HCT116 (cell line): ENCODE data around the gene C1orf122. TPM values are rescaled to one million over a fixed set of nuclear protein-coding genes. Genes with fewer than 3 reads are reported as not detected.

Source experiments
- ATAC-seq: fragments of 200-7000 bp; cut with Tn5 transposase; 2 replicates; pipeline ENCODE4 v1.9.1; 2020; ENCODE audit warnings: mild to moderate bottlenecking, moderate library complexity
- BruUV-seq: library from RNA; stranded (reverse); fragments of 400-500 nt; replicated peaks from 2 replicates; lab custom pipeline; 2021; lab: Mats Ljungman, UMichigan
- CTCF ChIA-PET: fragments of 300-600 bp; sonication (Branson Sonifier 250); formaldehyde crosslinking; loops from one replicate; lab custom pipeline; 2021; ENCODE audit warnings: antibody characterized with exemption; lab: Charles Lee
- POLR2A ChIA-PET: fragments of 300-600, 350-600 bp; sonication (Branson Sonifier 250); formaldehyde crosslinking; loops from one replicate; lab custom pipeline; 2021; ENCODE audit warnings: antibody characterized with exemption; lab: Charles Lee
- RAD21 ChIA-PET, 2 experiments: fragments of 300-600 bp; sonication (Branson Sonifier 250); formaldehyde crosslinking; loops; one replicate each; lab custom pipeline; 2023; ENCODE audit warnings: low total read pairs in 2 of 2; ENCODE audit not compliant: uncharacterized antibody in 2 of 2, unreplicated experiment in 2 of 2, low non-redundant PET in 1 of 2; lab: Charles Lee
- DNase-seq: peaks from one replicate; pipeline ENCODE4 v3.0.0-alpha.2; 2010; ENCODE audit warnings: low read depth, low spot score
- H2AFZ ChIP-seq: fragments of 200-600 bp; shearing (Covaris generic), sonication (generic); 2 replicates; pipeline ENCODE4 v1.6.1; 2017; ENCODE audit warnings: low read depth, mixed run types, mixed read lengths, antibody characterized with exemption, low read length; ENCODE audit not compliant: poor library complexity, severe bottlenecking
- H3K27ac ChIP-seq: 2 replicates; pipeline ENCODE4 v1.5.1; 2012; ENCODE audit warnings: low read depth, low read length
- H3K27me3 ChIP-seq: fragments of 200-600 bp; sonication (generic); 2 replicates; pipeline ENCODE4 v1.6.1; 2016; ENCODE audit warnings: mixed run types, low read length, mixed read lengths; ENCODE audit not compliant: insufficient read depth
- H3K36me3 ChIP-seq, 2 experiments: fragments of 200-500 bp in 1 of 2; fragments of 200-600 bp in 1 of 2; sonication (Bioruptor generic) in 1 of 2; sonication (generic) in 1 of 2; 2 replicates each; pipeline versions ENCODE4 v1.5.1 to v1.6.1; 2014 to 2016; ENCODE audit warnings: low read length in 2 of 2, inconsistent platforms in 1 of 2, mixed read lengths in 1 of 2, mixed run types in 1 of 2; ENCODE audit not compliant: insufficient read depth in 2 of 2, control insufficient read depth in 1 of 2
- H3K4me1 ChIP-seq, 2 experiments: fragments of 200-600 bp in 1 of 2; sonication (generic) in 1 of 2; 2 replicates each; pipeline versions ENCODE4 v1.5.1 to v1.6.1; 2012 to 2017; ENCODE audit warnings: low read length in 2 of 2, inconsistent platforms in 1 of 2, mild to moderate bottlenecking in 1 of 2, mixed read lengths in 1 of 2, mixed run types in 1 of 2, moderate library complexity in 1 of 2; ENCODE audit not compliant: insufficient read depth in 2 of 2, control insufficient read depth in 1 of 2
- H3K4me2 ChIP-seq: fragments of 200-600 bp; sonication (generic); 2 replicates; pipeline ENCODE4 v1.6.1; 2017; ENCODE audit warnings: mixed run types, low read length, mixed read lengths
- H3K4me3 ChIP-seq, 2 experiments: fragments of 200-600 bp in 1 of 2; sonication (generic) in 1 of 2; replicated peaks in 1 of 2; 2 replicates each; pipeline ENCODE4 v1.5.1; 2011 to 2016; ENCODE audit warnings: low read length in 2 of 2, control low read depth in 1 of 2, low read depth in 1 of 2, mild to moderate bottlenecking in 1 of 2, mixed read lengths in 1 of 2, mixed run types in 1 of 2
- H3K79me2 ChIP-seq: fragments of 200-600 bp; sonication (generic); 2 replicates; pipeline ENCODE4 v1.6.1; 2017; ENCODE audit warnings: mild to moderate bottlenecking, mixed run types, low read length, moderate library complexity, mixed read lengths; ENCODE audit not compliant: insufficient read depth
- H3K9ac ChIP-seq: fragments of 200-600 bp; sonication (generic); 2 replicates; pipeline ENCODE4 v1.6.1; 2016; ENCODE audit warnings: low read length, mixed read lengths
- H3K9me2 ChIP-seq: fragments of 200-600 bp; sonication (generic), shearing (Covaris generic); 2 replicates; pipeline ENCODE4 v1.6.1; 2017; ENCODE audit warnings: mixed run types, mild to moderate bottlenecking, moderate library complexity; ENCODE audit not compliant: insufficient read depth
- H3K9me3 ChIP-seq, 2 experiments: fragments of 200-500 bp in 1 of 2; fragments of 200-600 bp in 1 of 2; sonication (Bioruptor generic) in 1 of 2; sonication (generic) in 1 of 2; 2 replicates each; pipeline ENCODE4 v1.6.1; 2014 to 2017; ENCODE audit warnings: low read length in 2 of 2, mixed read lengths in 2 of 2, inconsistent platforms in 1 of 2, low read depth in 1 of 2, mild to moderate bottlenecking in 1 of 2, mixed run types in 1 of 2, moderate library complexity in 1 of 2; ENCODE audit not compliant: control insufficient read depth in 1 of 2, insufficient read depth in 1 of 2
- H4K20me1 ChIP-seq: fragments of 200-600 bp; sonication (generic), shearing (Covaris generic); 2 replicates; pipeline ENCODE4 v1.6.1; 2017; ENCODE audit warnings: mixed run types, mild to moderate bottlenecking, moderate library complexity; ENCODE audit not compliant: insufficient read depth
- CBX3 ChIP-seq: IDR thresholded peaks from 2 replicates; pipeline ENCODE4 v1.6.1; 2012; ENCODE audit warnings: low read depth
- CEBPB ChIP-seq: IDR thresholded peaks from 2 replicates; pipeline ENCODE4 v1.6.1; 2012; ENCODE audit warnings: low read depth
- ELF1 ChIP-seq: IDR thresholded peaks from 2 replicates; pipeline ENCODE4 v1.6.1; 2012; ENCODE audit warnings: low read depth, borderline replicate concordance
- EZH2 ChIP-seq: fragments of 200-600 bp; sonication (generic); IDR thresholded peaks from 2 replicates; pipeline ENCODE4 v1.6.1; 2017; ENCODE audit warnings: antibody characterized with exemption, mixed run types
- JUND ChIP-seq: IDR thresholded peaks from 2 replicates; pipeline ENCODE4 v1.6.1; 2012
- POLR2A ChIP-seq: IDR thresholded peaks from 2 replicates; pipeline ENCODE4 v1.7.0; 2011; ENCODE audit warnings: borderline replicate concordance; ENCODE audit not compliant: insufficient read depth, insufficient read length; ENCODE audit errors: extremely low read depth
- POLR2AphosphoS5 ChIP-seq: IDR thresholded peaks from 2 replicates; pipeline ENCODE4 v1.6.1; 2011; ENCODE audit warnings: mild to moderate bottlenecking, low read depth, low read length, moderate library complexity
- SRF ChIP-seq: IDR thresholded peaks from 2 replicates; pipeline ENCODE4 v1.6.1; 2012; ENCODE audit warnings: low read depth
- TCF7L2 ChIP-seq: IDR thresholded peaks from 2 replicates; pipeline ENCODE4 v1.7.0; 2011; ENCODE audit warnings: borderline replicate concordance, inconsistent platforms; ENCODE audit not compliant: insufficient read depth, insufficient read length; ENCODE audit errors: extremely low read depth
- YY1 ChIP-seq: IDR thresholded peaks from 2 replicates; pipeline ENCODE4 v1.6.1; 2011; ENCODE audit warnings: low read length, low read depth, moderate library complexity, mild to moderate bottlenecking; ENCODE audit not compliant: insufficient replicate concordance; ENCODE audit errors: extremely low read depth
- intact Hi-C: fragments of 100-400 bp; cut with micrococcal nuclease; formaldehyde crosslinking; loops from 2 replicates; pipeline ENCODE4 v1.10.0; 2022
- total RNA-seq: library from RNA; stranded (reverse); gene quantifications from one replicate; pipeline ENCODE4 v1.2.1, GENCODE V29; 2021; ENCODE audit not compliant: unreplicated experiment
- TF ChIP-seq, protein P1 (sequence below): IDR thresholded peaks from 2 replicates; pipeline ENCODE4 v1.6.1; 2012
- TF ChIP-seq, protein P2 (sequence below), 3 experiments: fragments of 200-600 bp in 1 of 3; sonication (generic) in 1 of 3; IDR thresholded peaks in 2 of 3; conservative IDR thresholded peaks in 1 of 3; 2 replicates each; pipeline ENCODE4 v1.5.1; 2012 to 2017; ENCODE audit warnings: low read depth in 2 of 3, low read length in 2 of 3, antibody characterized with exemption in 1 of 3, borderline replicate concordance in 1 of 3, control low read depth in 1 of 3, mild to moderate bottlenecking in 1 of 3, mixed read lengths in 1 of 3, mixed run types in 1 of 3, moderate library complexity in 1 of 3; ENCODE audit not compliant: insufficient read depth in 1 of 3
- TF ChIP-seq, protein P3 (sequence below): IDR thresholded peaks from 2 replicates; pipeline ENCODE4 v1.6.1; 2012
- TF ChIP-seq, protein P4 (sequence below): IDR thresholded peaks from 2 replicates; pipeline ENCODE4 v1.6.1; 2011; ENCODE audit warnings: mild to moderate bottlenecking, low read length, moderate library complexity; ENCODE audit not compliant: insufficient replicate concordance; ENCODE audit errors: extremely low read depth

Gene C1orf122
- total RNA-seq, 1 experiment from 2014 or later = 34.2 TPM

DNA sequence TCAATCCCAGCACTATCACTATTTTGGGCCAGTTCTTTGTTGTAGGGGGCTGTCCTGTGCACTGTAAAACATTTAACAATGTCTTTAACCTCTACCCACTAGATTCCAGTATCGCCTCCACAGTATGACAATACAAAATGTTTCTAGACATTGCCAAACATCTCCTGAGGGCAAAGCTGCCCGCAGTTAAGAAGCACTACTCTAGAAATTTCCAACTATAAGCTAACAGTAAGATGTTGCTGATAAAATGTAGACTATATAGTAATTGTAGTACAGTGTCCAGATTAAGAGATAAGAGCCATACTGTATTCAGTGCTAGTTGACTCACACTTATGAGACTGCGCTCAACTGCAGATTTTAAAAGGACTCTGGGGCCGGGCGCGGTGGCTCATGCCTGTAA lies 46.8 kb downstream of the C1orf122 start:
- TF ChIP-seq, protein P1, sequence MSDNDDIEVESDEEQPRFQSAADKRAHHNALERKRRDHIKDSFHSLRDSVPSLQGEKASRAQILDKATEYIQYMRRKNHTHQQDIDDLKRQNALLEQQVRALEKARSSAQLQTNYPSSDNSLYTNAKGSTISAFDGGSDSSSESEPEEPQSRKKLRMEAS = no peak
- TF ChIP-seq YY1 = no peak
- TF ChIP-seq, protein P2, sequence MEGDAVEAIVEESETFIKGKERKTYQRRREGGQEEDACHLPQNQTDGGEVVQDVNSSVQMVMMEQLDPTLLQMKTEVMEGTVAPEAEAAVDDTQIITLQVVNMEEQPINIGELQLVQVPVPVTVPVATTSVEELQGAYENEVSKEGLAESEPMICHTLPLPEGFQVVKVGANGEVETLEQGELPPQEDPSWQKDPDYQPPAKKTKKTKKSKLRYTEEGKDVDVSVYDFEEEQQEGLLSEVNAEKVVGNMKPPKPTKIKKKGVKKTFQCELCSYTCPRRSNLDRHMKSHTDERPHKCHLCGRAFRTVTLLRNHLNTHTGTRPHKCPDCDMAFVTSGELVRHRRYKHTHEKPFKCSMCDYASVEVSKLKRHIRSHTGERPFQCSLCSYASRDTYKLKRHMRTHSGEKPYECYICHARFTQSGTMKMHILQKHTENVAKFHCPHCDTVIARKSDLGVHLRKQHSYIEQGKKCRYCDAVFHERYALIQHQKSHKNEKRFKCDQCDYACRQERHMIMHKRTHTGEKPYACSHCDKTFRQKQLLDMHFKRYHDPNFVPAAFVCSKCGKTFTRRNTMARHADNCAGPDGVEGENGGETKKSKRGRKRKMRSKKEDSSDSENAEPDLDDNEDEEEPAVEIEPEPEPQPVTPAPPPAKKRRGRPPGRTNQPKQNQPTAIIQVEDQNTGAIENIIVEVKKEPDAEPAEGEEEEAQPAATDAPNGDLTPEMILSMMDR (IDR thresholded peaks at IDR 0.05 in 2 of 3, conservative IDR thresholded peaks at IDR 0.05 in 1 of 3; ENCODE audit: borderline replicate concordance in 1 of 3, insufficient read depth in 1 of 3, low read depth in 2 of 3, low read length in 2 of 3) = no peak
- TF ChIP-seq, protein P3, sequence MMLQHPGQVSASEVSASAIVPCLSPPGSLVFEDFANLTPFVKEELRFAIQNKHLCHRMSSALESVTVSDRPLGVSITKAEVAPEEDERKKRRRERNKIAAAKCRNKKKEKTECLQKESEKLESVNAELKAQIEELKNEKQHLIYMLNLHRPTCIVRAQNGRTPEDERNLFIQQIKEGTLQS = no peak
- TF ChIP-seq ELF1 = no peak
- no peak for TF ChIP-seq POLR2AphosphoS5
- no peak for TF ChIP-seq SRF
- no peak for TF ChIP-seq JUND
- TF ChIP-seq, protein P4, sequence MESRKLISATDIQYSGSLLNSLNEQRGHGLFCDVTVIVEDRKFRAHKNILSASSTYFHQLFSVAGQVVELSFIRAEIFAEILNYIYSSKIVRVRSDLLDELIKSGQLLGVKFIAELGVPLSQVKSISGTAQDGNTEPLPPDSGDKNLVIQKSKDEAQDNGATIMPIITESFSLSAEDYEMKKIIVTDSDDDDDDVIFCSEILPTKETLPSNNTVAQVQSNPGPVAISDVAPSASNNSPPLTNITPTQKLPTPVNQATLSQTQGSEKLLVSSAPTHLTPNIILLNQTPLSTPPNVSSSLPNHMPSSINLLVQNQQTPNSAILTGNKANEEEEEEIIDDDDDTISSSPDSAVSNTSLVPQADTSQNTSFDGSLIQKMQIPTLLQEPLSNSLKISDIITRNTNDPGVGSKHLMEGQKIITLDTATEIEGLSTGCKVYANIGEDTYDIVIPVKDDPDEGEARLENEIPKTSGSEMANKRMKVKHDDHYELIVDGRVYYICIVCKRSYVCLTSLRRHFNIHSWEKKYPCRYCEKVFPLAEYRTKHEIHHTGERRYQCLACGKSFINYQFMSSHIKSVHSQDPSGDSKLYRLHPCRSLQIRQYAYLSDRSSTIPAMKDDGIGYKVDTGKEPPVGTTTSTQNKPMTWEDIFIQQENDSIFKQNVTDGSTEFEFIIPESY = no peak
- TF ChIP-seq CBX3 = no peak
- no peak for TF ChIP-seq TCF7L2
- no peak for TF ChIP-seq EZH2
- TF ChIP-seq POLR2A = no peak
- TF ChIP-seq CEBPB = no peak
- TF ChIP-seq, all 23 proteins: peak for 0
- ATAC-seq (no peak), DNase-seq (no peak)
- no peak overlapping the region for H2AFZ ChIP-seq
- H3K27ac ChIP-seq = no peak overlapping the region
- H3K9me2 ChIP-seq = no peaks in the 10 kb centered on the region
- CTCF ChIA-PET = no interaction called here
- RAD21 ChIA-PET = no interaction called here
- H3K79me2 ChIP-seq = peaks cover 90% of the 10 kb centered on the region
- peaks cover 4% of the 10 kb centered on the region; the same call in 1 of the 2 replicates for H4K20me1 ChIP-seq
- POLR2A ChIA-PET = no interaction called here
- no peak overlapping the region for H3K9ac ChIP-seq
- H3K9me3 ChIP-seq = no peaks in the 10 kb centered on the region
- intact Hi-C loops = no loop called here
- no peak overlapping the region for H3K4me2 ChIP-seq
- no TSS peak for BruUV-seq
- peaks cover 6 to 8% of the 10 kb centered on the region in 2 experiments for H3K4me1 ChIP-seq
- H3K4me3 ChIP-seq = no peak overlapping the region
- H3K27me3 ChIP-seq = no peaks in the 10 kb centered on the region
- peaks cover 12 to 26% of the 10 kb centered on the region in 2 experiments; a peak in 3 of 4 replicates for H3K36me3 ChIP-seq

Other genes starting within 250 kb of the C1orf122 start
- 79.2 TPM for gene GNL2, start 211.9 kb upstream of the C1orf122 start, total RNA-seq
- gene RSPO1, start 172.9 kb upstream of the C1orf122 start, total RNA-seq = 0.15 TPM
- gene CDCA8, start 115.3 kb upstream of the C1orf122 start, total RNA-seq = 51.7 TPM
- 6.5 TPM for gene EPHA10, start 42.7 kb upstream of the C1orf122 start, total RNA-seq
- gene MANEAL, start 13.9 kb upstream of the C1orf122 start, total RNA-seq = 17.3 TPM
- 41.4 TPM for gene YRDC, start 418 bp downstream of the C1orf122 start, total RNA-seq
- 21.2 TPM for gene MTF1, start 51.8 kb downstream of the C1orf122 start, total RNA-seq
- 20.8 TPM for gene INPP5B, start 139.3 kb downstream of the C1orf122 start, total RNA-seq
- 74.4 TPM for gene SF3A3, start 182.2 kb downstream of the C1orf122 start, total RNA-seq
- gene FHL3, start 197.7 kb downstream of the C1orf122 start, total RNA-seq = 22.5 TPM
- 47.5 TPM for gene UTP11, start 204.9 kb downstream of the C1orf122 start, total RNA-seq
- not detected for gene POU3F1, start 239.0 kb downstream of the C1orf122 start, total RNA-seq